WERI-Rb-1 (cell line): ENCODE measurements around the gene SLC24A2.

ENCODE experiments used
- DNase-seq: peaks from one replicate; pipeline ENCODE4 v3.0.0-alpha.2; 2020
- H3K27ac ChIP-seq: fragments of 250-450 bp; sonication (Bioruptor Pico); 2 replicates; pipeline ENCODE4 v1.5.1; 2020; ENCODE audit warnings: mild to moderate bottlenecking, moderate library complexity
- H3K27me3 ChIP-seq: fragments of 250-450 bp; sonication (Bioruptor Pico); 2 replicates; pipeline ENCODE4 v1.5.1; 2021; ENCODE audit warnings: mild to moderate bottlenecking, low read depth, moderate library complexity; ENCODE audit not compliant: insufficient read depth, severe bottlenecking
- H3K36me3 ChIP-seq: fragments of 250-450 bp; sonication (Bioruptor Pico); 2 replicates; pipeline ENCODE4 v1.5.1; 2020; ENCODE audit warnings: mild to moderate bottlenecking, moderate library complexity
- H3K4me3 ChIP-seq: 2 replicates; pipeline ENCODE4 v1.5.1; 2011; ENCODE audit warnings: low read depth, mild to moderate bottlenecking, control low read depth, low read length
- H3K9me3 ChIP-seq: fragments of 250-450 bp; sonication (Bioruptor Pico); 2 replicates; pipeline ENCODE4 v1.5.1; 2021; ENCODE audit warnings: mild to moderate bottlenecking, moderate library complexity; ENCODE audit not compliant: severe bottlenecking
- TF ChIP-seq, protein P1 (sequence below): IDR thresholded peaks from 2 replicates; pipeline ENCODE4 v1.5.1; 2011; ENCODE audit warnings: low read depth, mild to moderate bottlenecking, control low read depth, inconsistent platforms, low read length

The SLC24A2 gene

DNA sequence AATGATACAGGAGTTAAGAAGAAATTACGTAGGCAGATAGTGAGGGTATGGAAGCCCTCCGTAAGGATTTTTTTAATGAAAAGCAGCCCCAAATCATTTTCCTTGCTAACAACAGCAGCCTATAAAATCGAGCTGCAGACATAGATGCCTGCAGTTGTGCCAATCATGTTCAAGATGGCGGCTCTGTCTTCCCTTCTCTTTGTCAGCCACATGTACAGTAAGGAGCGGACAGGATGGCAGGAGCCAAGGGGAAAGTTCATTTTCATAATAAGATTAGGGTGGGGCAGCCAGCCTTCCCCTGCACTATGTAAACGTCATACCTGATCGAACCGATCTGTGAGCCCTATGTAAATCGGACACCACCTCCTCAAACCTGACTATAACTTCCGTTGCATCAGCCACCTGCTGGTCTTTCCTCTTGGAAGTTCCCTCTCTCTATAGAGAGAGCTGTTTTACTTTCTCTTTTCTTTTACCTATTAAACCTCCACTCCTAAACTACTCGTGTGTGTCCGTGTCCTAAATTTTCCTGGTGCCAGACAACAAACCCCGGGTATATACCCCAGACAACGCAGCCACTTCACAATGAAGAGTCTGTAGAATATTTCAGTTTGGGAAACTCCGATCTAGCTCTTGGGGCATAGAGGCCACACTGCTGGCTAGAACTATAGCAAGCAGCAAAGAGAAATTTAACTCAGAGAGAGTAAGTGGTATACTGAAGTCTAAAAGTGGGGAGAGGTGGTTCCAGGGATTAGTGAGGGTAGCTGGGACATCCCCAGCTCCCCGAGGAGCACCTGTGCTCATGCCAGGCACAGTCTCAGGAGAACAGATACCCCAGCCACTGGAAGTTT is 20.8 kb upstream of the SLC24A2 start:
- no peaks in the 10 kb centered on the region for H3K36me3 ChIP-seq
- no peaks in the 10 kb centered on the region for H3K9me3 ChIP-seq
- DNase-seq: no peak
- TF ChIP-seq, protein P1, sequence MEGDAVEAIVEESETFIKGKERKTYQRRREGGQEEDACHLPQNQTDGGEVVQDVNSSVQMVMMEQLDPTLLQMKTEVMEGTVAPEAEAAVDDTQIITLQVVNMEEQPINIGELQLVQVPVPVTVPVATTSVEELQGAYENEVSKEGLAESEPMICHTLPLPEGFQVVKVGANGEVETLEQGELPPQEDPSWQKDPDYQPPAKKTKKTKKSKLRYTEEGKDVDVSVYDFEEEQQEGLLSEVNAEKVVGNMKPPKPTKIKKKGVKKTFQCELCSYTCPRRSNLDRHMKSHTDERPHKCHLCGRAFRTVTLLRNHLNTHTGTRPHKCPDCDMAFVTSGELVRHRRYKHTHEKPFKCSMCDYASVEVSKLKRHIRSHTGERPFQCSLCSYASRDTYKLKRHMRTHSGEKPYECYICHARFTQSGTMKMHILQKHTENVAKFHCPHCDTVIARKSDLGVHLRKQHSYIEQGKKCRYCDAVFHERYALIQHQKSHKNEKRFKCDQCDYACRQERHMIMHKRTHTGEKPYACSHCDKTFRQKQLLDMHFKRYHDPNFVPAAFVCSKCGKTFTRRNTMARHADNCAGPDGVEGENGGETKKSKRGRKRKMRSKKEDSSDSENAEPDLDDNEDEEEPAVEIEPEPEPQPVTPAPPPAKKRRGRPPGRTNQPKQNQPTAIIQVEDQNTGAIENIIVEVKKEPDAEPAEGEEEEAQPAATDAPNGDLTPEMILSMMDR: no peak
- H3K27me3 ChIP-seq: no peaks in the 10 kb centered on the region
- H3K4me3 ChIP-seq: no peak overlapping the region
- H3K27ac ChIP-seq: no peak overlapping the region

DNA sequence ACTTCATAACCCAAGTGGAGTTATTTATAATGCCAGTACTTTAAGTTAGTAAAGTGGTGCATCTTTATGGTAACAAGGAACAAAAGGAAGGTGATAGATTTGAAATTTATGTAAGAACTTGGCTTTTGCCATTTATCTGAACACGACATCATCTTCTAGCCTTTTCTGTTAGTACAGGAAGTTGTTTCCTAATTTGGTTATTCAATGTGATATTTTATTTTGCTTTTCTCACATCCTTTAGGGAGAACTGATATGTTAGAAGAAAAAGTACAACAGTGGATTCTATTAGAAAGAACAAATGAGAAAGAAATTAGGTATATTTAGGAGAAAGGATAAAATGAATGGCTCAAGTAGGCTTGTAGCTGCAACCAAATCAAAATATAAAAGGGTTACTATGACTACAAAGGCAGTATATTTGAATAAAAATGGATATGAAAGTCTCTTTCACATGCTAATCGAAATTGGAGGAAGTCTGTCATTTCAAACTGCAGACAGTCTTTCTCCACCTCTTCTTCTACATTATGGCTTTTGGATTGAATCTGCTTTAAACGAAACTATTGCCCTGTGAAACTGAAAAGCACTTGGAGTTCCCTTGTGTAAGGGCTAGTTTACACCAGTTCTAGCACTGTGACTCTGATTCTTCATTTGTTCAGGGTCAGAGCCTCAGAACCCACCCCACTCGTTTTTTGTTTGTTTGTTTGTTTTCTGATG is 18.5 kb upstream of the SLC24A2 start:
- DNase-seq: no peak
- no peaks in the 10 kb centered on the region for H3K9me3 ChIP-seq
- TF ChIP-seq, protein P1: no peak
- no peak overlapping the region for H3K4me3 ChIP-seq
- no peaks in the 10 kb centered on the region for H3K27me3 ChIP-seq
- H3K27ac ChIP-seq: no peak overlapping the region
- H3K36me3 ChIP-seq: no peaks in the 10 kb centered on the region

DNA sequence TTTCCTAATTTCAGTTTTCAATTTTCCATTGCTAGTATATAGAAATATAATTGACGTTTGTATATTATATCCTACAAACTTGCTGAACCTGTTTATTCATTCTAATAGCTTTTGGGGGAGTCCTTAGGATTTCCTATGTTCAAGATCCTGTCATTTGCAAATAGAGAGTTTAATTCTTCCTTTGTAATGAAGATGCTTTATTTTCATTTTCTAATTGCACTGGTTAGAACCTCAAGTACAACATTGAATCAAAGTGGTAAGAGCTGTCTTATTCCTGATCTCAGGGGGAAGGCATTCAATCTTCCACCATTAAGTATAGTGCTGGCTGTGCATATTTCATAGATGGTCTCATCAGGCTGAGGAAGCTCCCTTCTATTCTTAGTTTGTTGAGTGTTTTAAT is 15.6 kb upstream of the SLC24A2 start:
- TF ChIP-seq, protein P1: no peak
- no peaks in the 10 kb centered on the region for H3K36me3 ChIP-seq
- H3K27ac ChIP-seq: no peak overlapping the region
- no peaks in the 10 kb centered on the region for H3K27me3 ChIP-seq
- H3K4me3 ChIP-seq: no peak overlapping the region
- no peak for DNase-seq
- no peaks in the 10 kb centered on the region for H3K9me3 ChIP-seq

DNA sequence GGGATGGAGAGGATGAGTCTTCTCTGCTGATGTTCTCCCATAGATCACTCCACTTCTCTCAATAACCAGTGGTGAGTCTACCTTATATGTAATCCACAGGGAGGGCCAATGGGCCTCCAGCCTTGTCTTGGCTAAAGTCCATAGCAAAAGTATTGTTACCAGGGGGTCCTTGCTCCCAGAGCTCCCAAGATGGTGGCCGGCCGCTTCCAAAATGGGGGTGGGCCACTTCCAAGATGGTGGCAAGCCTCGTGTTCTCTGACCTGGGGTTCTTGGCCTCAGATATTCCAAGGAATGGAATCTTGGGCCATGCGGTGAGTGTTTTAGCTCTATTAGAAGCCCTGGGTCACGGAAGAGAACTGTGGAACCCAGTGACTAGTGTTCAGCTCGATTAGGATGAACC is 12.0 kb upstream of the SLC24A2 start:
- no peaks in the 10 kb centered on the region for H3K9me3 ChIP-seq
- H3K27ac ChIP-seq: no peak overlapping the region
- no peak for DNase-seq
- no peak overlapping the region for H3K4me3 ChIP-seq
- no peaks in the 10 kb centered on the region for H3K36me3 ChIP-seq
- TF ChIP-seq, protein P1: no peak
- no peaks in the 10 kb centered on the region for H3K27me3 ChIP-seq

DNA sequence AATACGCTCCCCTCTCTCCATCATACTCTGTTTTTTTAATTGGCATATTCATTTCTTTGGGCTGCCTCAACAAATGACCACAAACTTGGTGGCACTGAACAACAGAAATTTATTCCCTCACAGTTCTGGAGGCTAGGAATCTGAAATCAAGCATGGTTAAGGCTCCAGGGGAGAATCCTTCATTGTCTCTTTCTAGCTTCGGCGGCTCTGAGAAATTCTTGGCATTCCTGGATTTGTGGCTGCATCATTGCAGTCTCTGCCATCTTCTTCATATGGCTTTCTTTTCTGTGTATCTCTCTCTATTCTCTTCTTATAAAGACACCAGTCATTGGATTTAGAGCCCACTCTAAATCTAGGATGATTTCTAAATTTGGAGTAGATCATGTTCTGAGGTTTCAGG is 10.9 kb upstream of the SLC24A2 start:
- H3K27ac ChIP-seq: no peak overlapping the region
- no peaks in the 10 kb centered on the region for H3K9me3 ChIP-seq
- no peaks in the 10 kb centered on the region for H3K27me3 ChIP-seq
- TF ChIP-seq, protein P1: no peak
- no peaks in the 10 kb centered on the region for H3K36me3 ChIP-seq
- H3K4me3 ChIP-seq: no peak overlapping the region
- DNase-seq: no peak
